ENCODE measurements around the gene NKAIN4.

NKAIN4 gene

DNA sequence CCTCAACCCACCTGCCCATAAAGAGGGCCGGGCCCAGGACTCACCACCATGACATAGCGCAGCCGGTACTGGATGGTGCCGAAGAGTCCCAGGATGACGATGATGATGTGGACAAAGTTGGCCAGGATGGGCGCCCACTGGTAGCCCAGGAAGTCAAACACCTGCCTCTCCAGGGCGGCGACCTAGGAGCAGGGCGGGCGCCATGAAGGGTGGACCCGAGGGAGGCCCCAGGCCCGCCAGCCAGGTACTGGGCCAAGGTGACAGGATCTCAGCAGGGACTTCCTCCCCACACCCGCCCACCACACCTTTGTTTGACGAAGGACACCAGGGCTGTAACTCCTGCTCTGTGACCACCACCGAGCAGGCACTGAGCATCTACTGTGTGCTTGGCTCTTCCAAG lies 4.4 kb downstream of the NKAIN4 start:
- no peak overlapping the region for H3K4me3 ChIP-seq (ENCODE audit: low read depth, low read length)
- TF ChIP-seq, protein P1, sequence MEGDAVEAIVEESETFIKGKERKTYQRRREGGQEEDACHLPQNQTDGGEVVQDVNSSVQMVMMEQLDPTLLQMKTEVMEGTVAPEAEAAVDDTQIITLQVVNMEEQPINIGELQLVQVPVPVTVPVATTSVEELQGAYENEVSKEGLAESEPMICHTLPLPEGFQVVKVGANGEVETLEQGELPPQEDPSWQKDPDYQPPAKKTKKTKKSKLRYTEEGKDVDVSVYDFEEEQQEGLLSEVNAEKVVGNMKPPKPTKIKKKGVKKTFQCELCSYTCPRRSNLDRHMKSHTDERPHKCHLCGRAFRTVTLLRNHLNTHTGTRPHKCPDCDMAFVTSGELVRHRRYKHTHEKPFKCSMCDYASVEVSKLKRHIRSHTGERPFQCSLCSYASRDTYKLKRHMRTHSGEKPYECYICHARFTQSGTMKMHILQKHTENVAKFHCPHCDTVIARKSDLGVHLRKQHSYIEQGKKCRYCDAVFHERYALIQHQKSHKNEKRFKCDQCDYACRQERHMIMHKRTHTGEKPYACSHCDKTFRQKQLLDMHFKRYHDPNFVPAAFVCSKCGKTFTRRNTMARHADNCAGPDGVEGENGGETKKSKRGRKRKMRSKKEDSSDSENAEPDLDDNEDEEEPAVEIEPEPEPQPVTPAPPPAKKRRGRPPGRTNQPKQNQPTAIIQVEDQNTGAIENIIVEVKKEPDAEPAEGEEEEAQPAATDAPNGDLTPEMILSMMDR (IDR thresholded peaks at IDR 0.05; ENCODE audit: low read depth, low read length): no peak

DNA sequence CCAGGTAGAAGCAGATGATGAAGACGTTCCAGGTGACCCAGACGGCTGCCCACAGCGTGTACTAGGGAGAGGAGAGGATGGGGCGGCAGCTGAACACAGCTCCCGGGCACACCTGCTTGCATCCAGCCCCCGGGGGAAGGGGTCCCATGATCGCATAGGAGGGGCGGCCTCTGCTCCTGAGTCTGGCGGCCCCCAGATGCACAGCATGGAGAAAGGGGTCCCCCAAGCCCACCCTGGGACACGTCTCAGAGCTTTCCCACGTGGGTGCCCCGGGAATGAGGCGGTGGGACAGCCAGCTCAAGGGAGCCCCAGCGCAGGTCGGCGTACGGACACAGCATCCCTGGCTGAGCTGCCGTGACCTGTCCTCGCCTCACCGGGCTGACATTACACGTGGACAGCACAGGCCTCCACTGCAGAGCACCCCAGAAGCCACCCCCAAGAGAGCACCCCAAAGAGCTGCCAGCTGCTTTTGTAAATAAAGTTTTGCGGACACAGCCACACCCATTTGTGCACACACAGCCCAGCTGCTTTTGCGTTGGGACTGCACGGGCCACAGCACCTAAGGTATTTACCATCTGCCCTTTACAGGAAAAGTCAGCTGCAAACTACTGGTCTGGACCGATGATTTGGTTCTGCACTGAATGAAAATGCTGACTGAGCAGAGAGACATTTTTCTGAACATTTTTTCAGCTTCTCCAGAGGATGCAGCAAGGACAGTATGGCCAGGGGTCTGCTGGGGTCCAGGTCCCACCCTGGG lies 5.2 kb downstream of the NKAIN4 start:
- TF ChIP-seq, protein P1 (IDR thresholded peaks at IDR 0.05; ENCODE audit: low read depth, low read length): no peak
- H3K4me3 ChIP-seq (ENCODE audit: low read depth, low read length): no peak overlapping the region

DNA sequence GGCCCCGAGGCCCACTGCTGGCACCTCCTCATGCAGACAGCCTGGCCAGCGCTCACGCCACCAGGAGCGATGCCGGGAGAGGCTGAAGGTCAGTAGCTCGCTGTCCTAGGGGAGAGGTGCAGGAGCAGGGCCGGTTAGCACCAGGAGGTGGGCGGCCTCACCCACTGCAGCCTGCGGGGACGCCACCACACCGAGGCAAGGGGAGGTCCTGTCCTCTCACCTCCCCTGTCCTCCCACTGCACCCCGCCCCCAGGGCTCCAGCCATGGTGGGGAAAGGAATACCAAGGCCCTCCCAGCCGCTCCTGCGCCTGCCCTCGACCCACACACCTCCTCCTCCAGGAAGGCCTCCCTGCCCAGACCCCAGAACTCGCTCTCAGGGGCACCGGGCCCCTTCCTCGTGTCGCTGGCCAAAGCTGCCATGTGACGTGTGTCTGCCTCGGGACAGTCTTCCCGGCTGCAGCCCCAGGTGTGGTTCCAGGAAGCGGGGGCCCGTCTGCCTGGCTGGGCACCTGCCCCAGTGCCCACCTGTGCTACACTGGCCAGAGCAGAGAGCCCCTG lies 6.5 kb downstream of the NKAIN4 start:
- H3K4me3 ChIP-seq (ENCODE audit: low read depth, low read length): no peak overlapping the region
- TF ChIP-seq, protein P1 (IDR thresholded peaks at IDR 0.05; ENCODE audit: low read depth, low read length): no peak

DNA sequence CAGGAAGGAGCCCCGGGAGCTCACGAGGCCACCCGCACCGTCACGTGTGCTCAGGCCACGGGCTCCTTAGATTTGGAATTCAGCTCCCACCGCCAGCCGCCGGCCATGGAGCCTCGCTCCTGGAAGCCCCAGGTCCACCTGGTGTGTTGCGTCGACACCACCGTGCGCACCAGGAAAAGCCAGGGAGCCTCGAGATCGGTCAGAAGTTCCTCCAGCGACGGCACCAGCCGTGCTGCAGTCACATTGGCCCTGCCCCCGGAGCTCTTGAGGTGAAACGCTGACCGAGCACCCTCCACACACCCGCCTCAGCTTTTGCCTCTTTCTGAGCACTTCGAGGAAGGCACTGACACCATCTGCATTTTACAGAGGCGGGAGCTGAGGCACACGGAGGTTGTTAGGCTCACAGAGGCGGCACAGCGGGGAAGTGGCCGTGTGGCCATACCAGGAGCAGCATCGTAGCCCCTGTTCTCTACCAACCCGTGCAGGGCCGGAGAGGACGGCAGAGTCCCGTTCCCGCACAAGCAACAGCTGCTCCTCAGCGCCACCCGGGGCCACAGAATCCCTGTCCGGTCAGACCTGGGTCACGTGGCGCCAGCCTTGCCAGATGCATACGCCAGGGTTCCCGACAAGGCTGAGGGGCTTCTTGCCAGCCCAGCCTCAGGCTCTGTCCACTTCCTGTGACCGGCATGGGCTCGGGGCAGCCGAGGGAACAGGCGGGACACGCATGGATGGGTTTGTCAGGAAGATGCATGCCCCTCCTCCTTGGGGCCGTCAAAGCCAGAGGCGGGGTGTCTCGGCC lies 7.6 kb downstream of the NKAIN4 start:
- TF ChIP-seq, protein P1 (IDR thresholded peaks at IDR 0.05; ENCODE audit: low read depth, low read length): no peak
- H3K4me3 ChIP-seq (ENCODE audit: low read depth, low read length): no peak overlapping the region

DNA sequence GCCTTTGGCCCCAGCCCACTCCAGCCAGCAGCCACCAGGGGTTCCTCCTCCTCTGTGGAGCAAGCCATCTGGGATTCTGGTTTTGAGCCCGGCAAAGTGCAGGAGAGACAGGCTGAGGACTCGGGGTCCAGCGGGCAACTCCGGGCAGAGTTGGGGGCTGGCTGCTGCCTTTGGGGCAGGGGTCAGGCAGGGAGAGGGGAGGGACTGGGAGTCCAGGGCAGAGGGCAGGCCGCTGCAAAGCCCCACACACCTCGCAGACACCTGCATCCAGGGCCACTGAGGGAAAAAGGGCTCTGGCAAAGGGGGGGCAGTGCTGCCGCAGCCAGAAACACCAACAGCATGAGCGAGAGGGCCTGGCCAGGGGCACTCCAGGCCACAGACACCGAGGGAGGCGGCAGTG lies 9.8 kb downstream of the NKAIN4 start:
- TF ChIP-seq, protein P1 (IDR thresholded peaks at IDR 0.05; ENCODE audit: low read depth, low read length): no peak
- no peak overlapping the region for H3K4me3 ChIP-seq (ENCODE audit: low read depth, low read length)

DNA sequence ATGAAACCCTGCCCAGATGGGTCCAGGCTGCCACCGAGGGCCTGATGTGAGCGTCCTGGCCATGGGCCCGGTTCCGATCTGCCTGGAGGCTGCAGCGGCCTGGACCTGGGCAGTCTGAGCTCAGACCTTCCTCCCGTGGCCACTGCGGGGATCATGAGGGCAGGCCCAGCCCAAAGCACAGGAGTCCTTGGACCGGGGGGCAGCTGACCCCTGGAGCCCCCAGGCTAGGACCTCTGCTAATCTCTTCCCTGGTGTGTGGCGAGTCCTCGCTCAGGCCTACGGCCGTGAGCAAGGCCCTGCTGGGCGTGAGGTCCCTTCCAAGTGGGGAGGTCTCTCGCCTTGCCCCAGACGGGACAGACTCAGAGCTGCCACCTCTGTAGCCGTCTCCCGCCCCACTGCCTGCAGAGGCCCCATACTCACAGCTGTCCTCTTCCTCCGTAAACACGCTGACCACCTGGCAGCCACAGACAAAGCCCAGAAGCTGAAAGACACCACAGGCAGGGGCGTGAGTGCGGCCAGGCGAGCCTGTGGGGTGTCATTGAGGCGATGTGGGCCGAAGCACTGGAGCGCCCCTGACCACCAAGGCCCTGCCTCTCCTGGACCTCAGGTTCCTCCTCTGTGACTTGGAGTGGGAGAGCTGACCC lies 10.5 kb downstream of the NKAIN4 start:
- TF ChIP-seq, protein P1 (IDR thresholded peaks at IDR 0.05; ENCODE audit: low read depth, low read length): no peak

More for the DNA sequence above, 10.5 kb downstream of the NKAIN4 start:
- H3K4me3 ChIP-seq (ENCODE audit: low read depth, low read length): no peak overlapping the region

Measured in WI38 (cell line).